Activated CD4-positive, alpha-beta T cell treated with anti-CD3 and anti-CD28 coated beads for 36 hours (primary cell): Measurements from ENCODE around the gene PCSK6. TPM values are rescaled to one million over a fixed set of nuclear protein-coding genes. Genes with fewer than 3 reads are reported as not detected.

Experiments
- ATAC-seq: fragments of 200-7000 bp; cut with Tn5 transposase; one replicate; pipeline ENCODE4 v1.10.0; 2021; ENCODE audit warnings: mild to moderate bottlenecking, moderate library complexity
- CTCF ChIA-PET: fragments of 350-600 bp; sonication (Branson Sonifier 250); formaldehyde crosslinking; loops from one replicate; lab custom pipeline; 2021; ENCODE audit warnings: antibody characterized with exemption; lab: Charles Lee
- POLR2A ChIA-PET: fragments of 350-600 bp; sonication (Branson Sonifier 250); formaldehyde crosslinking; loops from one replicate; lab custom pipeline; 2021; ENCODE audit warnings: antibody characterized with exemption, inconsistent platforms; lab: Charles Lee
- DNase-seq: peaks from one replicate; pipeline ENCODE4 v3.0.0-alpha.2; 2020
- H3K27ac Mint-ChIP-seq: one replicate; pipeline ENCODE4 v1.8.0; 2021; ENCODE audit warnings: mixed read lengths
- H3K27me3 Mint-ChIP-seq: one replicate; pipeline ENCODE4 v1.8.0; 2021; ENCODE audit warnings: mixed read lengths
- H3K36me3 Mint-ChIP-seq: one replicate; pipeline ENCODE4 v1.8.0; 2021; ENCODE audit warnings: low read depth, mixed read lengths
- H3K4me1 Mint-ChIP-seq: one replicate; pipeline ENCODE4 v1.8.0; 2021; ENCODE audit warnings: mixed read lengths
- H3K4me3 Mint-ChIP-seq: one replicate; pipeline ENCODE4 v1.8.0; 2021; ENCODE audit warnings: mild to moderate bottlenecking, moderate library complexity, mixed read lengths
- H3K9me3 Mint-ChIP-seq: one replicate; pipeline ENCODE4 v1.8.0; 2021; ENCODE audit warnings: low read depth, mixed read lengths
- intact Hi-C, 2 experiments: fragments of 100-400 bp; cut with DNase I in 1 of 2; cut with micrococcal nuclease in 1 of 2; formaldehyde crosslinking; loops; one replicate each; pipeline versions ENCODE4 v1.14.2 to v1.15.1; 2022 to 2024; cut with DNase I, micrococcal nuclease
- total RNA-seq, 2 experiments: library from RNA; stranded (reverse); gene quantifications; one replicate each; pipeline ENCODE4 v1.2.3, GENCODE V29; 2021

PCSK6 gene
- total RNA-seq, 2 experiments from 2014 or later: 0.75 to 0.95 TPM

- no peak overlapping the region for H3K4me3 Mint-ChIP-seq
- DNase-seq: no peak
- POLR2A ChIA-PET: no interaction called here
- H3K27me3 Mint-ChIP-seq: peaks cover 26% of the 10 kb centered on the region
- no peaks in the 10 kb centered on the region for H3K36me3 Mint-ChIP-seq
- no peak for ATAC-seq
- no peaks in the 10 kb centered on the region for H3K4me1 Mint-ChIP-seq
- intact Hi-C loops: no loop called here
- H3K27ac Mint-ChIP-seq: no peak overlapping the region
- no peaks in the 10 kb centered on the region for H3K9me3 Mint-ChIP-seq
- CTCF ChIA-PET: interaction anchor here (0.6 kb wide), 1 partner anchor 172 kb away, joined by 3 read pairs; no protein-coding TSS in a partner anchor
Observed at GRCh38 chr15:101396484-101397261, 92.8 kb downstream of the PCSK6 start.

DNA sequence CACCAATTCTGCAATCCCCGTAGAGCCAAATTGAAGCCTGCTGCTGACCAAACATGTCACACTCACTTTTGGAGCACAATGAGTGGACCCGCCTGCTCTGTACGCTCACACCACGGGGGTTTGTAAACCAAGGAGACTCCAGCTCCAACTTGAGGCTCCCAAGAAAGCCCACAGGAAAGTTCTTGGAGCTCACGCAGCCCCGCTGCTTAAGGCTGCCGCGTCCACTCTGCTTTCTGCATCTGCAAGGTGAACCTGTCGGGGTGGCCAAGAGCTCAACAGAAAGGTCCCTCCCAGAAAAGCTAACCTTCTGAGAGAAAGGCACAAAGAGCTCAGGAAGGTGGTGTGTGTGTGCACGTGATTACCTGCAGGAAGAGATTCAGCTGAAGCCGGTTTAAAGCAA is 94.9 kb downstream of the PCSK6 start:
- ChIA-PET CTCF (no interaction called here), POLR2A (interaction anchor here (0.6 kb wide), 1 partner anchor 28 kb away, joined by 4 read pairs; no protein-coding TSS in a partner anchor)
- ATAC-seq (no peak), DNase-seq (no peak)
- peaks cover 23% of the 10 kb centered on the region for H3K27me3 Mint-ChIP-seq
- H3K27ac Mint-ChIP-seq: no peak overlapping the region
- no peaks in the 10 kb centered on the region for H3K9me3 Mint-ChIP-seq
- H3K36me3 Mint-ChIP-seq: no peaks in the 10 kb centered on the region
- intact Hi-C loops: no loop called here
- no peaks in the 10 kb centered on the region for H3K4me1 Mint-ChIP-seq
- H3K4me3 Mint-ChIP-seq: no peak overlapping the region

DNA sequence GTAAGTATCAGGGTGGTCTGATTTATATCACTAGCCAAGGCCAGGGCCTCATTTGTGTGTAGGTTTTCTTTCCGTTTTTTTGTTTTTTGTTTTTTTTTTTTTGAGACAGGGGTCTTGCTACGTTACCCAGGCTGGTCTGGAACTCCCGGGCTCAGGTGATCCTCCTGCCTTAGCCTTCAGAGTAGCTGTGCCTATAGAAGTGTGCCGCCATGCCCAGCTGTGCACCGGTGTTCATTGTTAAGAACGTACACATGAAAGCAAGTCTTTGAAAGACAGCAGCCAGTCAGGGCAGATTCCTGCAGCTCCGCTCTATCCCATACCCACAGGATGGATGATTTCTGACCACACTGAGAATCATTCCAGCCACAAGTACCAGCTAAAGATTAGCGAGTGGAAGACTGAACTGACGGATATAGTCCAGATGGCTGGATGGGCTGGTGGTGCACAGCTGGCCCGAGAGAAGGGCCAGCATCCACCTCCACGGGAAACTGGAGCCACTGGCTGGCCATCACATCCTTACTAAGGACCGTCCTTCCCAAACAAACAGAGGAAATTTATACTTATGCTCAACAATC is 95.4 kb downstream of the PCSK6 start:
- H3K4me1 Mint-ChIP-seq: no peaks in the 10 kb centered on the region
- CTCF ChIA-PET: interaction anchor here (0.6 kb wide), 1 partner anchor 24 kb away, joined by 3 read pairs; no protein-coding TSS in a partner anchor
- peaks cover 21% of the 10 kb centered on the region for H3K27me3 Mint-ChIP-seq
- no peak overlapping the region for H3K4me3 Mint-ChIP-seq
- DNase-seq (no peak), ATAC-seq (no peak)
- POLR2A ChIA-PET: no interaction called here
- no peaks in the 10 kb centered on the region for H3K36me3 Mint-ChIP-seq
- H3K9me3 Mint-ChIP-seq: no peaks in the 10 kb centered on the region
- intact Hi-C loops: no loop called here
- no peak overlapping the region for H3K27ac Mint-ChIP-seq

DNA sequence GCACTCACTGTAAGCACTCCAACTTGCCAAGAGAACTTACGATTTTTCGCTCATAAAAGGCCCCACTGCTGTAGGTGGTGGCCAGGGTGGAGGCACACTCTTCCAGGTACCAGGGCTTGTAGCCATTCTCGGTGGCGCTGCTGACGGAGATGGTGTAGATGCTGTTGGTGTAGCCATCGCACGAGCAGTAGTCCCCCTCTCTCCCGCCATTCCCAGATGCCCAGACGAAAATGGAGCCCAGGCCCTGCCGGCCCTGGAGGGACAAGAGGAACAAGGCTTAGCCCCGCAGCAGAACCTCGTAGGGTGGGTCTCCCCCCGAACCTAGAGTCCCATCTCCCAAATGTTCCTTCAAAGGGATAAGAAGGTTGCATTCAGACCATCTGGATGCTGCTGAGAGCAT is 96.3 kb downstream of the PCSK6 start:
- Mint-ChIP-seq H3K27ac (no peak overlapping the region), H3K4me3 (no peak overlapping the region), H3K9me3 (no peaks in the 10 kb centered on the region), H3K36me3 (no peaks in the 10 kb centered on the region), H3K4me1 (no peaks in the 10 kb centered on the region), H3K27me3 (peaks cover 20% of the 10 kb centered on the region)
- ATAC-seq: no peak
- POLR2A ChIA-PET: no interaction called here
- intact Hi-C loops: no loop called here
- no peak for DNase-seq
- CTCF ChIA-PET: interaction anchor here (0.8 kb wide), 1 partner anchor 1774 kb away, joined by 3 read pairs; no protein-coding TSS in a partner anchor

DNA sequence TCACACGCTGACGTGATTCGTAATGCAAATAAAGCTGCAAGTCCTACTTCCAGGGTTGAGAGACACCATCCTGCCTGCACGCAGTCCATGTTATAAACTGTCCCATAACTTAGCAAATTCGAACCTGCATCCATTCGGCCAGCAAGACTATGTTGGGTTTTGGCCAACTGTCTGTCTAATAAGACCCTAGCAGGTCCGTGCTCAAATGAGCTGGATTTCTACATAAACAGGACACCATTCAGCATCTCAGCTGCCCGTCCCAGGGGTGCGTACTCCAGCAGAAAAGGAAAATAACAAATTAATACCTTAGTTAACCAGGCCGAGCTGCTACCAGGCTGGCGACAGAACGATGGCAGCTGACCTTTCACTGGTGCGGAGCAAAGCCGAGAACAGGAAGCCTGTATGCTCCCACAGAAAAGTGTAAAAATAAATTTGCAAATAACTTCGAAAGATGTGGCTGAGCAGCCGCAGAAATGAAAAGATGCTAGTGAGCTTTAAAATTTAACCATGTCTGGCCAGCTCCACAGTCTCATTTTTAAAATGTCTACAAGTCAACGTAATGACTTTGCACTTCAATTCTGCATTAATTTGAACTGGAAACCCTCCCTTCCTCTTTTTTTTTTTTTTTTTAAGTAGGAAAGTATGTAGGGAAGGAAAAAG is 97.4 kb downstream of the PCSK6 start:
- Mint-ChIP-seq H3K36me3 (no peaks in the 10 kb centered on the region), H3K9me3 (no peaks in the 10 kb centered on the region), H3K4me1 (no peaks in the 10 kb centered on the region), H3K27ac (no peak overlapping the region), H3K27me3 (peaks cover 14% of the 10 kb centered on the region), H3K4me3 (no peak overlapping the region)
- intact Hi-C loops: no loop called here
- ChIA-PET CTCF (no interaction called here), POLR2A (no interaction called here)
- DNase-seq: no peak
- ATAC-seq: no peak

DNA sequence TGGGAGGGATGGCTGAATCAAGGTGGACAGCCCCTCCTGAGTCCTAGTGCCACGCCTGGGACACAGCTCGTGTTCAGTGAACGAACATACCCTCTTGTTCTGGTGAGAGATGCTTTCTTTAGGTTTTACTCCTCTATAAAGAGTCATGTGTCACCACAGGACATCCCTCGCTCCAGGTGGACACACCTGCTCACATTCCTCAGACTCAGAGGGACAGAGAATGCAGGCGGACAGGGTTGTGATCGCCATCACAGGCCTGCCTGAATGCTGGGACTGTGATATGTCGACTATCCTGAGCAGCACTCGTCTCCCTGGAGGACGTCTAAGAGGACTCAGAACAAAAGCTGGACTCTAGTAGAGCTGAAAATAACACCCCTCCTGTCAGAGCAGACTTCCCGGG is 98.1 kb downstream of the PCSK6 start:
- Mint-ChIP-seq H3K27ac (no peak overlapping the region), H3K27me3 (peaks cover 12% of the 10 kb centered on the region), H3K9me3 (no peaks in the 10 kb centered on the region), H3K36me3 (no peaks in the 10 kb centered on the region), H3K4me1 (no peaks in the 10 kb centered on the region), H3K4me3 (no peak overlapping the region)
- POLR2A ChIA-PET: no interaction called here
- ATAC-seq: no peak
- no peak for DNase-seq
- CTCF ChIA-PET: interaction anchor here (0.6 kb wide), 1 partner anchor 19 kb away, joined by 3 read pairs; no protein-coding TSS in a partner anchor
- intact Hi-C loops: no loop called here

DNA sequence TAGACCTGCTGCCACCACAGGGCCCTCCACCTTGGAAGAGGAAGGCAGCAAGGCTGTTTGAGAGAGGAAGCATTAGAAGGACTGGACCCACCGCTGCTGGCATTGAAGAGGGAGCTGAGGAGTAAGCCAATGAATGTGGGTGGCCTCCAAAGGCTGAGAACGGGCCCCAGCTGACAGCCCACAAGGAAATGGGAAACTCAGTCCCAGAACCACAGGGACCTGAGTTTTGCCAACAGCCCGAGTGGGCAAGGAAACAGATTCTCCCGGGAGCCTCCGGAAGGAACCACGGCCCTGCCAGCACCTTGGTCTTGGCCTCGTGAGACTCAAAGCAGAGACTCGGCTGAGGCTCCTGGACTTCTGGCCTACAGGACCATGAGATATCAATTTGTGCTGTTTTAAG is 99.0 kb downstream of the PCSK6 start:
- no peaks in the 10 kb centered on the region for H3K4me1 Mint-ChIP-seq
- H3K36me3 Mint-ChIP-seq: no peaks in the 10 kb centered on the region
- DNase-seq (no peak), ATAC-seq (no peak)
- H3K4me3 Mint-ChIP-seq: no peak overlapping the region
- peaks cover 4% of the 10 kb centered on the region for H3K27me3 Mint-ChIP-seq
- intact Hi-C loops: no loop called here
- H3K27ac Mint-ChIP-seq: no peak overlapping the region
- no peaks in the 10 kb centered on the region for H3K9me3 Mint-ChIP-seq
- POLR2A ChIA-PET: no interaction called here
- CTCF ChIA-PET: interaction anchor here (0.5 to 0.6 kb wide), 2 partner anchors 16 to 69 kb away, joined by 3 read pairs; no protein-coding TSS in a partner anchor

DNA sequence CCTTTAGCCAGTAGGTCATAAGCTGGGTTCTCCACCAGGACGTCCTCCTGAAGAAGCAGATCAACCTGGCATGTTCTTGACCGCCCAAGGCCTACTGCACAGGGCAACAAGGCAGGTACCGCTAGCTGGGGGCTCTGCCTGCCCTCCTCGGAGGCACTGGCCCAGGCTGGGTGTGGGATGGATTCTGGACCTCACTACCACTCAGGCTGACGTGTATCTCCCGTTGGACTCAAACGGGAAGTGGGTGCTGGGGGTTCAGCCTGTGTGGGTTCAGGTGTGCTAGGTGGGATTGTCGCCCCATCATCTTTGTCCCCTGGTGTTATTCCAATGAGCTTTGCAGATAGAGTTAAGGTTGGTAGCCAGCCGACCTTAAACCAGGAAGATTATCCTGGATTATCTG is 99.4 kb downstream of the PCSK6 start:
- Mint-ChIP-seq H3K9me3 (no peaks in the 10 kb centered on the region), H3K4me3 (no peak overlapping the region), H3K4me1 (no peaks in the 10 kb centered on the region), H3K27ac (no peak overlapping the region), H3K27me3 (peaks cover 4% of the 10 kb centered on the region), H3K36me3 (no peaks in the 10 kb centered on the region)
- intact Hi-C loops: no loop called here
- ChIA-PET CTCF (interaction anchor here (0.6 kb wide), 1 partner anchor 69 kb away, joined by 3 read pairs; no protein-coding TSS in a partner anchor), POLR2A (no interaction called here)
- ATAC-seq (no peak), DNase-seq (no peak)

DNA sequence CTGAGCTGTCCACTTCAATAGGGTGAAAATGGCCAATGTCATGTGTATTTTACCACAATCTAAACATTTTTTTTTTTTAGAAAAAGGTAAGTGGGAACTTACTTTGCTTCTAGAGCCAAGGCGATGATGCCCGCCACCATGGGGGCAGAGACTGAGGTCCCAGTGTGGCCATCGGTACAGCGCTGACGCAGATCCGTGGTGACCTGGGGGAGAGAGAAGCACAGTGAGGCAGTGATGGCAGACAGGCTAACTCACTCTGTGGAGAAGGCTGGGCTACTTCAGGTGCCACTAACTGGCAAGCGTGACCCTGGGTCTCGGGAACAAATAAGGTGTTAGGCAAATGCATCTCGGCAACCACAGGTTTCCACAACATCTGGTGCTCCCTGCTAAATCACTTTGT is 100.1 kb downstream of the PCSK6 start:
- no peaks in the 10 kb centered on the region for H3K36me3 Mint-ChIP-seq
- intact Hi-C loops: no loop called here
- H3K27me3 Mint-ChIP-seq: peaks cover 3% of the 10 kb centered on the region
- no peaks in the 10 kb centered on the region for H3K4me1 Mint-ChIP-seq
- ChIA-PET CTCF (no interaction called here), POLR2A (no interaction called here)
- H3K4me3 Mint-ChIP-seq: no peak overlapping the region
- ATAC-seq (no peak), DNase-seq (no peak)
- H3K27ac Mint-ChIP-seq: no peak overlapping the region
- H3K9me3 Mint-ChIP-seq: no peaks in the 10 kb centered on the region

DNA sequence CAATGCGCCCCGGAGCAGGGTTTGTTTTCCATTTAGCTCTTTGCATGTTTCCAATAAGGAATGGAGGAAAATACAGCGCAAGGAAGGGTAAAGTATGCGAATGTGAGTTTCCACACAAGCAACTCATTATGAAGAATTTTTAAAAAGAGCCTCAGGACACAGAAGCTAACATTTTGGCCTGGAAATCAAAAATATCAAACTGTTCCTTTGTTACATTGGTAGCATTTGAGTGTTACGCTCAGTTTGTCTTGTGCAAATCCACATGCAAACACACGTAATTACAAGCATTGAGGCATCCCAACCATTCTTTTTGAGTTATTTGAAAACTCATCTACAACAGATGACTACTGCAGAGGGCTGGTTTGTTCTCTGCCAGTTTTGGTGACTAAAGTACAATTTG is 101.5 kb downstream of the PCSK6 start:
- ChIA-PET POLR2A (no interaction called here), CTCF (no interaction called here)
- ATAC-seq (no peak), DNase-seq (no peak)
- intact Hi-C loops: no loop called here
- Mint-ChIP-seq H3K9me3 (no peaks in the 10 kb centered on the region), H3K4me1 (no peaks in the 10 kb centered on the region), H3K27ac (no peak overlapping the region), H3K36me3 (no peaks in the 10 kb centered on the region), H3K27me3 (peaks cover 2% of the 10 kb centered on the region), H3K4me3 (no peak overlapping the region)

GRCh38 chr15:101387574-101387973 is 101.9 kb downstream of the PCSK6 start:
- intact Hi-C loops: no loop called here
- Mint-ChIP-seq H3K4me3 (no peak overlapping the region), H3K4me1 (no peaks in the 10 kb centered on the region), H3K9me3 (no peaks in the 10 kb centered on the region), H3K36me3 (no peaks in the 10 kb centered on the region), H3K27me3 (peaks cover 2% of the 10 kb centered on the region), H3K27ac (no peak overlapping the region)
- POLR2A ChIA-PET: no interaction called here
- ATAC-seq (no peak), DNase-seq (no peak)
- CTCF ChIA-PET: no interaction called here
